HL-60 (cell line): ENCODE data around the gene SLC39A2.

Source experiments
- CTCF ChIP-seq: IDR thresholded peaks from one replicate; pipeline ENCODE4 v1.5.1; 2011; ENCODE audit warnings: low read length, control low read depth, inconsistent platforms; ENCODE audit not compliant: insufficient read depth
- POLR2AphosphoS5 ChIP-seq: IDR thresholded peaks from 2 replicates; pipeline ENCODE4 v1.6.1; 2012; ENCODE audit warnings: low read depth

- no peak for TF ChIP-seq CTCF
- TF ChIP-seq POLR2AphosphoS5 = no peak
Observed at GRCh38 chr14:21011136-21011535, 12.0 kb downstream of the SLC39A2 start.
